Frontal cortex (tissue), 4 donors: ENCODE measurements around the gene HSD11B1L. TPM values are rescaled to one million over a fixed set of nuclear protein-coding genes. Genes with fewer than 3 reads are reported as not detected.
"Not testable (repeated sequence)": the region's sequence is repeated elsewhere in the genome, so short reads cannot be mapped to it uniquely, and the experiment has no call there.

Source experiments
- DNase-seq, 2 donors: peaks; one replicate each; pipeline ENCODE4 v3.0.0; 2012; ENCODE audit warnings: low spot score in 2 of 2
- FAIRE-seq: peaks from 2 replicates; lab custom pipeline; 2012; peaks lifted over from hg19 to GRCh38; lab: Jason Lieb, UNC
- total RNA-seq: library from RNA; depleted of rRNA; stranded (reverse); fragments of >200 nt; gene quantifications from one replicate; pipeline ENCODE4 v1.2.3, GENCODE V29; 2014
- donor health status: control.
- donor health status: control.
- donor health status: control.

The HSD11B1L gene
- total RNA-seq, 1 donor from 2014 or later: 27.3 TPM

DNA sequence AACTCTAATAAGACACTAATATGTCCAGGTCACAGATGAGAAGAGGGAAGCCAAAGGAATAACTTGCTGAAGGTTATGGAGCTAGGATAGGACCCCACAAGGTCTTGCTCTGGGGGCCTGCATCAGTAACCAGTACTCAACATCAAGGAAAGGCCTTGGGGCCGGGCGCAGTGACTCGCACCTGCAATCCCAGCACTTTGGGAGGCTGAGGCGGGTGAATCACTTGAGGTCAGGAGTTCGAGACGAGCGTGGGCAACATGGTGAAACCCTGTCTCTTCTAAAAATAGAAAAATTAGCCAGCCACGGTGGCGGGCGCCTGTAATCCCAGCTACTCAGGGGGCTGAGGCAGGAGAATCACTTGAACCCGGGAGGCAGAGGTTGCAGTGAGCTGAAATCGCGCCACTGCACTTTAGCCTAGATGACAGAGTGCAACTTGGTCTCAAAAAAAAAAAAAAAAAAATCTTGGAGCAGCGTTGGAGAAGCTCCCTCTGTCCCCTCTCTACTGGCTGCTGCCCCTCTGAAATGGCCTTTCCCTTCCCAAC, 37.3 kb downstream of the HSD11B1L start:
- DNase-seq (no peak), FAIRE-seq (no peak)

DNA sequence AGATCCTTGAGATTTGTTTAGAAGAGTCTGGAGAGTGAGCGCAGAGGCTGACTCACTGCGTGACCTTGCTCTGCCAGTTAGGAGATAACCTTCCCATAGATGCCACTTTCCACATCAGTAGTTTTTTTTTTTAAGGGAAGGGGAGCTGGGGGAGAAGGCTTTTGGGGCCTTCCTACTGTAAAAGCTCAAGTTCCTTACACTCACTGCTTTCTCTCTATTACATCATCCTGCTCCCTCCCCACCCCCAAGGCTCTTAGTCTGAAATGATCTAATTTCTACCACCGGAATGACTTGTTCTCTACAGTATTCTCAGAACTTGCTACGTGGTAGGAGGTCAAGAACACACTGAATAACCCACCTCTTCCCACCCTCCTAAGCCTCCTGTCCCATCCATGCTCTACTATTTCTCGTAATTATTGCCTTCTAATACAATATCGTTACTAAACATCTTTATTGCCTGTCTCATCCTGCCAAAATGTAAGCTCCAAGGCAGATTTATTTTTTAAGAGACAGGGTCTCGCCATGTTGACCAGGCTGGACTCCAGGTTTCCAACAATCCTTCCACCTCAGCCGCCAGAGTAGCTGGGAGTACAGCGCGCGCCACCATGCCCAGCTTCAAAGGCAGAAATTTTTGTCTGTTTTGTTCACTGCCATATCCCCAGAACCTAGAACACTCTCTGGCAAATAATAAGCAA, 37.9 kb downstream of the HSD11B1L start:
- peak in 1 of 2 donors; percentile 9 for DNase-seq
- no peak for FAIRE-seq

- no peak for DNase-seq
- FAIRE-seq: no peak
Measured at GRCh38 chr19:5719274-5719960, 38.6 kb downstream of the HSD11B1L start.

DNA sequence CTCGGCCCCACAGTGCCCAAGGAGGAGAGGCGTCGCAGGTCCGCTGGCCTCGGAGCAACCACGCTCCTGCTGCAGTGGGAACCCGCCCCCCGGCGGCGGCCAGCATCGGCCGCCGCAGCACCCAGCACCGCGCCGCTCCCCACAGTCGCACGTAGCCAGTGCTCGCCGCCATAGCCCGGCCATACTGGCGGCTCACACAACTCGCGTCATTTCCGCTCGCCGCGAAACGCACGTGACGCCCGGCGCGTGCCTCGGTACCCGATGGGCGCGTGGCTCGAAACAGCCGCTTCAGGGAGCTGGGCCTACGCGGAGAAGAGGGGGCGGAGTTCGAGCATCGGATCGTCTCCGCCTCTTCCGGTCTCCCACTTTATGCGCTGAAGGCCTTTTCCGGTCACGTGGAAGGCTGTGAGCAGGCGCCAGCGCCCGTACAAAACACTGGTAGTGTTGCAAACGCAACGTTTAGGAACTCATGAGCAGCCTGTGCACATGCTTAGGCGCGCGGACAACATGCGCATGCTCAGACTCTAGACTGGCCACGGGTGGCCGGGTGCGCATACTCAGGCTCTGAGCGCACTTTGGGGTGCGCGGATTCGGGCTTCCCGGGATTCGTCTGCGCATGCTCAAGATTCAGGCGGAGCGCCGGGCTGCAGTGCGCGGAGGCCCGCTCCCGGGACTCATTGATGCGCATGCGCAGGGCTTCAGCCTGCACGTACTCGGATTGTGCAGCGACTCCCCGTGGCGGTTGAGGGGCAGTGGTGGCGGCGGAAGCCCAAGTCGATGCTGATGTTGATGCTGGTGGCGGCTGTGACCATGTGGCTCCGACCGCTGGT, 39.3 kb downstream of the HSD11B1L start, which contains the start of the genes CATSPERD and LONP1:
CATSPERD (plus strand) TSS at position 677 of the 830 bp plus-strand sequence; CDS start at position 778, 101 bp downstream.
LONP1 (minus strand) TSS at position 186 of the 830 bp plus-strand sequence; CDS start at position 172, 14 bp downstream.
- FAIRE-seq (no peak), DNase-seq (peak; percentile 99 to 100)

GRCh38 chr19:5727453-5728050, 46.7 kb downstream of the HSD11B1L start:
- FAIRE-seq (no peak), DNase-seq (no peak)

GRCh38 chr19:5733172-5733571, 52.3 kb downstream of the HSD11B1L start:
- FAIRE-seq, DNase-seq: not testable (repeated sequence)

Other genes with a start within 250 kb of the HSD11B1L start
- gene ZNRF4, start 225.6 kb upstream of the HSD11B1L start, total RNA-seq: not detected
- 0.41 TPM for gene TINCR, start 113.1 kb upstream of the HSD11B1L start, total RNA-seq
- 37.9 TPM for gene SAFB2, start 58.3 kb upstream of the HSD11B1L start, total RNA-seq
- 86.4 TPM for gene SAFB, start 57.9 kb upstream of the HSD11B1L start, total RNA-seq
- 15.1 TPM for gene MICOS13, start 511 bp upstream of the HSD11B1L start, total RNA-seq
- 262 TPM for gene RPL36, start 9.3 kb downstream of the HSD11B1L start, total RNA-seq
- gene LONP1, start 39.1 kb downstream of the HSD11B1L start, total RNA-seq: 39.9 TPM
- gene CATSPERD, start 39.6 kb downstream of the HSD11B1L start, total RNA-seq: 0.41 TPM
- gene PRR22, start 103.7 kb downstream of the HSD11B1L start, total RNA-seq: 0.41 TPM
- 13.9 TPM for gene DUS3L, start 110.1 kb downstream of the HSD11B1L start, total RNA-seq
- gene NRTN, start 124.0 kb downstream of the HSD11B1L start, total RNA-seq: not detected
- not detected for gene FUT6, start 158.7 kb downstream of the HSD11B1L start, total RNA-seq
- not detected for gene FUT3, start 170.4 kb downstream of the HSD11B1L start, total RNA-seq
- not detected for gene FUT5, start 189.5 kb downstream of the HSD11B1L start, total RNA-seq
- gene NDUFA11, start 222.8 kb downstream of the HSD11B1L start, total RNA-seq: 97.8 TPM
- gene VMAC, start 223.8 kb downstream of the HSD11B1L start, total RNA-seq: 3.7 TPM
- gene CAPS, start 233.2 kb downstream of the HSD11B1L start, total RNA-seq: 2.4 TPM